OCI-LY7 (cell line): ENCODE results near the gene TPSD1. TPM values are rescaled to one million over a fixed set of nuclear protein-coding genes. Genes with fewer than 3 reads are reported as not detected.

Experiments
- BruUV-seq: library from RNA; stranded (reverse); fragments of 400-500 nt; replicated peaks from 2 replicates; lab custom pipeline; 2021; lab: Mats Ljungman, UMichigan
- CTCF ChIA-PET: fragments of 300-600 bp; sonication (Branson Sonifier 250); formaldehyde crosslinking; loops from one replicate; lab custom pipeline; 2022; ENCODE audit warnings: antibody characterized with exemption; ENCODE audit not compliant: unreplicated experiment; lab: Charles Lee
- POLR2A ChIA-PET: fragments of 300-600 bp; sonication (Branson Sonifier 250); formaldehyde crosslinking; loops from one replicate; lab custom pipeline; 2022; ENCODE audit warnings: antibody characterized with exemption; lab: Charles Lee
- DNase-seq: peaks from one replicate; pipeline ENCODE4 v3.0.0-alpha.2; 2015; ENCODE audit warnings: low spot score
- H2AFZ ChIP-seq: fragments of 200-600 bp; sonication (generic), shearing (Covaris generic); 2 replicates; pipeline ENCODE4 v1.6.1; 2014; ENCODE audit warnings: mild to moderate bottlenecking, antibody characterized with exemption, low read length, moderate library complexity
- H3K27ac ChIP-seq: fragments of 200-600 bp; sonication (generic); 2 replicates; pipeline ENCODE4 v1.5.1; 2014; ENCODE audit warnings: mixed run types, low read depth, mild to moderate bottlenecking, moderate library complexity, low read length, inconsistent platforms; ENCODE audit not compliant: poor library complexity, severe bottlenecking
- H3K36me3 ChIP-seq: fragments of 200-600 bp; sonication (generic); 2 replicates; pipeline ENCODE4 v1.6.1; 2014; ENCODE audit warnings: mild to moderate bottlenecking, antibody characterized with exemption, low read length, moderate library complexity, mixed read lengths; ENCODE audit not compliant: insufficient read depth
- H3K4me1 ChIP-seq: fragments of 200-600 bp; sonication (generic); 2 replicates; pipeline ENCODE4 v1.5.1; 2014; ENCODE audit warnings: mild to moderate bottlenecking, low read length; ENCODE audit not compliant: insufficient read depth, poor library complexity, severe bottlenecking
- H3K4me2 ChIP-seq: fragments of 200-600 bp; sonication (generic); 2 replicates; pipeline ENCODE4 v1.6.1; 2014; ENCODE audit warnings: mild to moderate bottlenecking, low read length
- H3K4me3 ChIP-seq: fragments of 200-600 bp; sonication (generic); 2 replicates; pipeline ENCODE4 v1.5.1; 2014; ENCODE audit warnings: mild to moderate bottlenecking, low read depth, low read length; ENCODE audit not compliant: poor library complexity, severe bottlenecking
- H3K79me2 ChIP-seq: fragments of 200-600 bp; sonication (generic); 2 replicates; pipeline ENCODE4 v1.6.1; 2016; ENCODE audit warnings: low read depth, mild to moderate bottlenecking, low read length, moderate library complexity, mixed read lengths; ENCODE audit not compliant: insufficient read depth
- H3K9me2 ChIP-seq: fragments of 200-600 bp; sonication (generic); 2 replicates; pipeline ENCODE4 v1.6.1; 2016; ENCODE audit warnings: mild to moderate bottlenecking, low read length, mixed read lengths; ENCODE audit not compliant: insufficient read depth
- H3K9me3 ChIP-seq: fragments of 200-600 bp; sonication (generic); 2 replicates; pipeline ENCODE4 v1.6.1; 2014; ENCODE audit warnings: mild to moderate bottlenecking, mixed run types, low read length, mixed read lengths
- H4K20me1 ChIP-seq: fragments of 200-600 bp; sonication (generic); 2 replicates; pipeline ENCODE4 v1.6.1; 2014; ENCODE audit warnings: mild to moderate bottlenecking, antibody characterized with exemption, low read length, moderate library complexity, mixed read lengths; ENCODE audit not compliant: insufficient read depth
- EZH2phosphoT487 ChIP-seq: fragments of 200-600 bp; sonication (generic); IDR thresholded peaks from 2 replicates; pipeline ENCODE4 v1.6.1; 2018; ENCODE audit warnings: low read depth, borderline replicate concordance, mild to moderate bottlenecking, mixed run types, antibody characterized with exemption, low read length, moderate library complexity, mixed read lengths
- intact Hi-C: fragments of 100-400 bp; cut with micrococcal nuclease; formaldehyde crosslinking; loops from one replicate; pipeline ENCODE4 v1.10.0; 2022; ENCODE audit not compliant: unreplicated experiment
- total RNA-seq, 2 experiments: library from RNA; depleted of rRNA in 1 of 2; stranded (reverse); fragments of >200 nt in 1 of 2; shearing (Covaris generic) in 1 of 2; gene quantifications; 2 replicates each; pipeline ENCODE4 v1.2.3, GENCODE V29; 2014 to 2022
- TF ChIP-seq, protein P1 (sequence below): fragments of 200-600 bp; sonication (generic); conservative IDR thresholded peaks from 2 replicates; pipeline ENCODE4 v1.5.1; 2014; ENCODE audit warnings: mild to moderate bottlenecking, antibody characterized with exemption, low read length, moderate library complexity, mixed read lengths

The TPSD1 gene
- total RNA-seq, 2 experiments from 2014 or later = not detected

GRCh38 chr16:1262210-1262845 lies 6.5 kb downstream of the TPSD1 start:
- intact Hi-C loops = no loop called here
- H3K9me2 ChIP-seq = no peaks in the 10 kb centered on the region
- H3K4me1 ChIP-seq = no peaks in the 10 kb centered on the region
- no peaks in the 10 kb centered on the region for H3K9me3 ChIP-seq
- no peaks in the 10 kb centered on the region for H3K79me2 ChIP-seq
- H3K27ac ChIP-seq = no peak overlapping the region
- H3K4me3 ChIP-seq = no peak overlapping the region
- no peaks in the 10 kb centered on the region for H4K20me1 ChIP-seq
- DNase-seq = no peak
- H2AFZ ChIP-seq = no peak overlapping the region
- TF ChIP-seq, protein P1, sequence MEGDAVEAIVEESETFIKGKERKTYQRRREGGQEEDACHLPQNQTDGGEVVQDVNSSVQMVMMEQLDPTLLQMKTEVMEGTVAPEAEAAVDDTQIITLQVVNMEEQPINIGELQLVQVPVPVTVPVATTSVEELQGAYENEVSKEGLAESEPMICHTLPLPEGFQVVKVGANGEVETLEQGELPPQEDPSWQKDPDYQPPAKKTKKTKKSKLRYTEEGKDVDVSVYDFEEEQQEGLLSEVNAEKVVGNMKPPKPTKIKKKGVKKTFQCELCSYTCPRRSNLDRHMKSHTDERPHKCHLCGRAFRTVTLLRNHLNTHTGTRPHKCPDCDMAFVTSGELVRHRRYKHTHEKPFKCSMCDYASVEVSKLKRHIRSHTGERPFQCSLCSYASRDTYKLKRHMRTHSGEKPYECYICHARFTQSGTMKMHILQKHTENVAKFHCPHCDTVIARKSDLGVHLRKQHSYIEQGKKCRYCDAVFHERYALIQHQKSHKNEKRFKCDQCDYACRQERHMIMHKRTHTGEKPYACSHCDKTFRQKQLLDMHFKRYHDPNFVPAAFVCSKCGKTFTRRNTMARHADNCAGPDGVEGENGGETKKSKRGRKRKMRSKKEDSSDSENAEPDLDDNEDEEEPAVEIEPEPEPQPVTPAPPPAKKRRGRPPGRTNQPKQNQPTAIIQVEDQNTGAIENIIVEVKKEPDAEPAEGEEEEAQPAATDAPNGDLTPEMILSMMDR = no peak
- TF ChIP-seq EZH2phosphoT487 = no peak
- H3K4me2 ChIP-seq = no peak overlapping the region
- CTCF ChIA-PET = no interaction called here
- no TSS peak for BruUV-seq
- POLR2A ChIA-PET = no interaction called here
- no peaks in the 10 kb centered on the region for H3K36me3 ChIP-seq

GRCh38 chr16:1262846-1263221 lies 7.0 kb downstream of the TPSD1 start:
- Histone ChIP-seq H2AFZ (no peak overlapping the region), H3K79me2 (no peaks in the 10 kb centered on the region), H3K4me2 (no peak overlapping the region), H4K20me1 (no peaks in the 10 kb centered on the region), H3K4me3 (no peak overlapping the region), H3K9me2 (no peaks in the 10 kb centered on the region), H3K36me3 (no peaks in the 10 kb centered on the region), H3K27ac (no peak overlapping the region), H3K9me3 (no peaks in the 10 kb centered on the region), H3K4me1 (no peaks in the 10 kb centered on the region)
- no TSS peak for BruUV-seq
- no peak for DNase-seq
- ChIA-PET POLR2A (no interaction called here), CTCF (no interaction called here)
- intact Hi-C loops = no loop called here
- TF ChIP-seq, protein P1 = no peak
- TF ChIP-seq EZH2phosphoT487 = no peak

DNA sequence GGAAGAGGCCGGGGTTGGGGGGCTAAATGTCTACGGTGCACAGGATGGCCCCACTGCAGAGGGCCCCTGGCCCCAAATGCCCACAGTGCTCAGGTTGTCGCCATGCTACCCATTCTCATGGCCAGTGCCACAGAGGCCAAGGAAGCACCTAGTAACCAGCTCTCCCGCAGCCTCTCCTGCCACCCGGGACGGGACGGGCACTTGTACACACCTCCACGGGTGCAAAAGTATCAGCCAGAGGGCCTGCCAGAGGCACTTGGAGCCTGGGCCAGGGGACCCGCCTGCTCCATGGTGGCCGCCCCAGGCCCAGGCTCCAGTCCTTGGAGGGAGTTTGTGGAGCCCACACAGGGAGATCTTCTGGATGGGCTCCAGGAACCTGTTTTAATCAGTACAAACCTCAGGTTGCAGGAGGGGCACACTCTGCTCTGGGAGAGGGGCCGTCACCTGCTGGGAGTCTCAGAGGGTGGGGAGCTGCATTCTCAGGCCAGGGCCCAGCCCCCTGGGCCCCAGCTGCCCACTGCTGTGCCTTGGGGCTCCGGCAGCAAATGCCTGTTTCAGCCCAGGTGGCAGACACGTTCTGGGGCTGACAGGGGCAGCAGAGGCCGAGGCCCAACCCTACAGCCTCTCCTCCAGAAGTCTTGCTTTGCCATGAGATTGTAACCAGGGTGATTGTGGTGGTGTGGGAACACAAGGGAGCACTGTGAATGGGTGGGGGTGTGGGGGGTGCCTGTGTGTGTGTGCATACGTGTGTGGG lies 7.9 kb downstream of the TPSD1 start:
- no peak for DNase-seq
- no peaks in the 10 kb centered on the region for H3K36me3 ChIP-seq
- no peaks in the 10 kb centered on the region for H3K9me2 ChIP-seq
- H3K9me3 ChIP-seq = no peaks in the 10 kb centered on the region
- H3K79me2 ChIP-seq = no peaks in the 10 kb centered on the region
- no peak overlapping the region for H3K4me2 ChIP-seq
- intact Hi-C loops = no loop called here
- POLR2A ChIA-PET = no interaction called here
- no peak overlapping the region for H3K4me3 ChIP-seq
- H3K4me1 ChIP-seq = no peaks in the 10 kb centered on the region
- TF ChIP-seq, protein P1 = no peak
- TF ChIP-seq EZH2phosphoT487 = no peak
- no peaks in the 10 kb centered on the region for H4K20me1 ChIP-seq
- no TSS peak for BruUV-seq
- CTCF ChIA-PET = no interaction called here
- no peak overlapping the region for H2AFZ ChIP-seq
- H3K27ac ChIP-seq = no peak overlapping the region
